HG03025 (cell line): ENCODE results near the gene COA1.
"Not testable (repeated sequence)": the region's sequence is repeated elsewhere in the genome, so short reads cannot be mapped to it uniquely, and the experiment has no call there.

Source experiments
- ATAC-seq: cut with Tn5 transposase; IDR thresholded peaks from one replicate; pipeline ENCODE4 v1.9.1; 2021; ENCODE audit warnings: mild to moderate bottlenecking, moderate library complexity; ENCODE audit not compliant: unreplicated experiment, low FRiP score

Gene COA1

GRCh38 chr7:43758822-43759683 lies 29.7 kb upstream of the COA1 start:
- ATAC-seq: peak; percentile 62

GRCh38 chr7:43758029-43758821 lies 28.9 kb upstream of the COA1 start, which contains the start of gene BLVRA:
Gene BLVRA (plus strand): TSS chr7:43758680. CDS start chr7:43771159, 12,479 bp downstream.
- peak; percentile 59 for ATAC-seq

GRCh38 chr7:43757073-43757720 lies 27.9 kb upstream of the COA1 start:
- ATAC-seq: no peak

DNA sequence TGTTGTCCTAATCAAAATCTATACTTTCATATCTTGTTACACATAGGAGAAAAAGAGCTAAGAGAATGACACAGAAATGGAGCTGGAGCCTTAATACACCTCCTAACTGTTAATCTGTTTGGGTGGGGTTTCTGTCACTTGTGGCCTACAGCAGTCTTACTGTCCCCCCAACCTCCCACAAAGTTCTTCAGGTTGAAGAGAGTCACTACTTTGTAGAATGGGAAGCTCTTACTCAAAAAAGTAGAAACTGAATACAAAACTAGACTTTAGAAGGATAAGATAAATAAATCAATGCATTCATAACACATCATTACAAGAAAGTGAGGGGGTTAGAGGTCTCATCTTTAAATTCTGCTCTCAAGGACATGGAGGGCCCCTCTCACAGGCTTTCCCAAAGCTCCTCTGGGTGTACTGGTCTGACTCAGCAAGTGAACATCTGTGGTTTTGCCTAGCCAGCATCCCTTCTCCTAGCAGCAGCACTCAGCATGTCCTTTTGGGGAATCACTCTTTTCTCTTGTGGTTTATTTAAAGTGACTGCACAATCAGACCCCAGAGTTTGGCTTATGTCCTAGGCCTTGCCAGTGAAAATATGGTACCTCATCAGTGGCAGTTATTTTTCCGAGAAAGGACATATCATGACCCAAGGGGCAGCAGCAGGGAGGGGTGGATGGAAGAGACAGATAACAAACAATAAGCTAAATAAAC lies 27.2 kb upstream of the COA1 start:
- no peak for ATAC-seq

DNA sequence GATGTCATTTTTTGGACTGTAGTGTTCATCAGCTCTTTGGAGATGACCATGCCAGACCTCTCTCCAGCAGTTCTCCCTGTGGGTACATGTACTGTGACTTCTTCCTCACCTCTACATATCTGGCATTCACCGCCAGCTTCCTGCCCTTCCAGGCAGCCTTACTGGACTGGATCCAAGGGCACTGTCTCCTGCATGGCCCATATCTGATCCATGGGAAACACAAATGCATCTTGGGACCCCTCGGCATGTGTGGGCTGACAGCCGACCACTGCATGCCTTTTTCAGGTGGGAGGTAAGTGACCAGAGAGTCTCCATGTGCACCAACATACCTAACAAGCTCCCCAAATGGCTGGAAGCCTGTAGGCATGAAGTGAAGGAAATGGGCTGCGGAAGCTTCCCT lies 25.3 kb upstream of the COA1 start:
- ATAC-seq: no peak

- no peak for ATAC-seq
Observed at GRCh38 chr7:43753843-43754242, 24.5 kb upstream of the COA1 start.

- ATAC-seq: no peak
Observed at GRCh38 chr7:43753271-43753810, 24.0 kb upstream of the COA1 start.

- no peak for ATAC-seq
Observed at GRCh38 chr7:43752411-43752810, 23.1 kb upstream of the COA1 start.

- no peak for ATAC-seq
Observed at GRCh38 chr7:43750016-43750887, 20.9 kb upstream of the COA1 start.

- no peak for ATAC-seq
Observed at GRCh38 chr7:43749383-43749940, 20.1 kb upstream of the COA1 start.

DNA sequence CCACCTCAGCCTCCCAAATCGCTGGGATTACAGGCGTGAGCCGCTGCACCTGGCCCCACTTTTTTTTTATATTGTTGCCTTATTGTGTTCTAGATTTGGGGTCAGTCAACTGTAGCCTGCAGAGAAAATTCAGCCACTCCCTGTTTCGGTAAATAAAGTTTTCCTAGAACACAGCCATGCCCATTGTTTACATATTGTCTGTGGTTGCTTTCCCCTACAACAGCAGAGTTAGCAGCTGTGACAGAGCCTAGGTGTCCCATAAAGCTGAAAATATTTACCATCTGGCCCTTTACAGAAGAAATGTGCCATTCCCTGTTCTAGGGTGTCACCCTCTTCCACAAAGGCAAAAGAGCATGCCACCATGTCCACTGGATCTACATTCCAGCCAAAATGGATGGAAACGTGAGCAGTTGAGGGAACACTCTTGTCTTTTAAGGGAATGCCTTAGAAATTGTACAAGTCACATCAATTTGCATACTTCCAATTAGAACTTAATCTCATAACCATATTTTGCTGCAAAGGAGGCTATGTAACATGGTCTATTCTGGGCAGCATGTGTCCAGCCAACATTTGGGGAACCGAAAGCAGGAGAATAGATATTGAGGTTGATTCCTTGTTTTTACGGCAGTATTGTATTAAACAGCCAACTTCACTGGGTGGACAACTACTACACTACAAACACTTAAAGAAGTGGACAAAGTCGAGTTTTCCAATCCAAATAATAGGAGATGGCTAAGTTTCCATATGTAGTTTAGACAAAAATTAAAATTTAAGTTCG lies 18.2 kb upstream of the COA1 start:
- ATAC-seq: no peak

- no peak for ATAC-seq
Observed at GRCh38 chr7:43742692-43743091, 13.4 kb upstream of the COA1 start.

GRCh38 chr7:43737467-43738127 lies 8.3 kb upstream of the COA1 start:
- ATAC-seq: no peak

DNA sequence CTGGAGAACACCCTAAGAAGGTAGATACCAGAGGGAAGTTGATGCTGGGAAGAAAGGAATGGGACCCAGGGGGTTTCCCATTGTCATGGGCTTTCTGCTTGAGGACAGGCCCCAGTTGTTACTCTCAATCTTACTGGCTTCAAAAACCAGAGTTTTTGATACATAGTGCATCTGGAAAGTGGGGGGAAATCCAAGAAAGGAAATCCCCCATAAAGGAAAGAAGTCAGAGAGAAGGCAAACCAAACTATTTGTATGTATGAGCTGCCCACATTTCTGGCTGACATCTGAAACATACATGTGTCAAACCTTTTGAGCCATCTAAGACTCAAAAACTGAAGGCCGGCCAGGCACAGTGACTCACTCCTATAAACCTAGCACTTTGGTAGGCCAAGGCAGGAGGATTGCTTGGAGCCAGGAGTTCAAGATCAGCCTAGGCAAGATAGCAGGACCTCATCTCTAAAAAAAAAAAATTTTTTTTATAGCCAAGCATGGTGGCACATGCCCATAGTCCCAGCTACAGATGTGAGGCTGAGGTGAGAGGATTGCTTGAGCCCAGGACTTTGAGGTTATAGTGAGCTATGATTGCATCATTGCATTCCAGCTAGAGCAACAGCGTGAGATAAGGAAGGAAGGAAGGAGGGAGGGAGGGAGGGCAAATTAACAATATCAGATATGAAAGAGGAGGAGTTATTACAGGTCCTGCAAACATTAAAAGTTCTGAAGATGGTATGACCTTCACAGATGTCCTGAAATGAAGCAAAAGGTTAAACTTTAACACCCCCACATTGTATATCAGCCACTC lies 6.7 kb upstream of the COA1 start:
- ATAC-seq: peak; percentile 55

- ATAC-seq: no peak
Observed at GRCh38 chr7:43735403-43735801, 6.1 kb upstream of the COA1 start.

DNA sequence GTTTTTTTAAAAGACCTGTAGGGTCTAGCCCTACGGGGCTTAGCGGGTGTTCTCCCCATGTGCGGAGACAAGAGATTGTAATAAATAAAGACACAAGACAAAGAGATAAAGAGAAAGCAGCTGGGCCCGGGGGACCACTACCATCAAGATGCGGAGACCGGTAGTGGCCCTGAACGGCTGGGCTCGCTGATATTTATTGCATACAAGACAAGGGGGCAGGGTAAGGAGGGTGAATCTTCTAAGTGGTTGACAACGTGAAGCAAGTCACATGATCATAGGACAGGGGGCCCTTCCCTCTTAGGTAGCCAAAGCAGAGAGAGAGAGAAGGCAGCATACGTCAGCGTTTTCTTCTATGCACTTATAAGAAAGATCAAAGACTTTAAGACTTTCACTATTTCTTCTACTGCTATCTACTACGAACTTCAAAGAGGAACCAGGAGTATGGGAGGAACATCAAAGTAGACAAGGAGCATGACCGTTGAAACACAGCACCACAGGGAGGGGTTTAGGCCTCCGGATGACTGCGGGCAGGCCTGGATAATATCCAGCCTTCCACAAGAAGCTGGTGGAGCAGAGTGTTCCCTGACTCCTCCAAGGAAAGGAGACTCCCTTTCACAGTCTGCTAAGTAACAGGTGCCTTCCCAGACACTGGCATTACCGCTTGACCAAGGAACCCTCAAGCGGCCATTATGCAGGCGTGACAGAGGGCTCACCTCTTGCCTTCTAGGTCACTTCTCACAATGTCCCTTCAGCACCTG lies 5.4 kb upstream of the COA1 start:
- ATAC-seq: not testable (repeated sequence)
